GM12864 (cell line): ENCODE results near the gene TXNIP.

Experiments used
- DNase-seq: peaks from one replicate; pipeline ENCODE4 v3.0.0-alpha.2; 2011; ENCODE audit warnings: low read depth
- H3K4me3 ChIP-seq: 2 replicates; pipeline ENCODE4 v1.5.1; 2011; ENCODE audit warnings: mild to moderate bottlenecking, low read depth, low read length, control low read depth
- CTCF ChIP-seq: IDR thresholded peaks from 2 replicates; pipeline ENCODE4 v1.5.1; 2011; ENCODE audit warnings: low read depth, mild to moderate bottlenecking, moderate library complexity, low read length, control low read depth, inconsistent platforms; ENCODE audit errors: missing control alignments

The TXNIP gene

GRCh38 chr1:145961109-145961424 lies 35.3 kb downstream of the TXNIP start:
- no peak for DNase-seq
- no peak for TF ChIP-seq CTCF
- peak overlapping the region; percentile 65 for H3K4me3 ChIP-seq

GRCh38 chr1:145960468-145961108 lies 35.8 kb downstream of the TXNIP start:
- no peak for DNase-seq
- peak; percentile 4 for TF ChIP-seq CTCF
- H3K4me3 ChIP-seq, result peak overlapping the region; percentile 65

GRCh38 chr1:145959957-145960467 lies 36.4 kb downstream of the TXNIP start:
- TF ChIP-seq CTCF, result no peak
- no peak for DNase-seq
- H3K4me3 ChIP-seq, result no peak overlapping the region

GRCh38 chr1:145959333-145959732 lies 37.0 kb downstream of the TXNIP start:
- no peak overlapping the region for H3K4me3 ChIP-seq
- no peak for TF ChIP-seq CTCF

GRCh38 chr1:145958734-145959133 lies 37.6 kb downstream of the TXNIP start:
- no peak for DNase-seq
- H3K4me3 ChIP-seq, result no peak overlapping the region
- TF ChIP-seq CTCF, result no peak

More at GRCh38 chr1:145959333-145959732, 37.0 kb downstream of the TXNIP start:
- no peak for DNase-seq

- no peak for TF ChIP-seq CTCF
- DNase-seq, result peak; percentile 89
- H3K4me3 ChIP-seq, result peak within 1 kb of the TSS; percentile 94
Observed at GRCh38 chr1:145957443-145958319, 38.7 kb downstream of the TXNIP start, which contains the start of gene LIX1L. Gene LIX1L, minus strand, starts transcription at chr1:145958017. Its CDS starts 90 bp downstream, at chr1:145957927.
